A673 (cell line): ENCODE data around the gene ZNF776. TPM values are rescaled to one million over a fixed set of nuclear protein-coding genes. Genes with fewer than 3 reads are reported as not detected.

Experiments
- BruUV-seq: library from RNA; stranded (reverse); fragments of 400-500 nt; replicated peaks from 2 replicates; lab custom pipeline; 2021; lab: Mats Ljungman, UMichigan
- CTCF ChIA-PET: fragments of 300-600 bp; sonication (Branson Sonifier 250); formaldehyde crosslinking; loops from one replicate; lab custom pipeline; 2022; ENCODE audit warnings: antibody characterized with exemption; lab: Charles Lee
- POLR2A ChIA-PET: fragments of 300-600 bp; sonication (Branson Sonifier 250); formaldehyde crosslinking; loops from one replicate; lab custom pipeline; 2022; ENCODE audit warnings: antibody characterized with exemption; ENCODE audit not compliant: low non-redundant PET; lab: Charles Lee
- DNase-seq: peaks from one replicate; pipeline ENCODE4 v3.0.0-alpha.2; 2015; ENCODE audit warnings: low spot score
- H3K27ac ChIP-seq: fragments of 200-600 bp; sonication (generic); 2 replicates; pipeline ENCODE4 v1.5.1; 2016; ENCODE audit warnings: mixed run types, low read depth, mild to moderate bottlenecking, mixed read lengths, antibody characterized with exemption, low read length; ENCODE audit not compliant: poor library complexity, severe bottlenecking
- H3K27me3 ChIP-seq: fragments of 200-600 bp; sonication (generic); replicated peaks from 2 replicates; pipeline ENCODE4 v1.6.1; 2017; ENCODE audit warnings: mixed run types, low read depth, mild to moderate bottlenecking, mixed read lengths, antibody characterized with exemption, low read length; ENCODE audit not compliant: insufficient read depth, poor library complexity
- H3K36me3 ChIP-seq: fragments of 200-600 bp; sonication (generic); 2 replicates; pipeline ENCODE4 v1.6.1; 2016; ENCODE audit warnings: mixed run types, mild to moderate bottlenecking, mixed read lengths, antibody characterized with exemption, low read length; ENCODE audit not compliant: insufficient read depth, poor library complexity, severe bottlenecking
- H3K4me1 ChIP-seq: fragments of 200-600 bp; sonication (generic); 2 replicates; pipeline ENCODE4 v1.6.1; 2017; ENCODE audit warnings: mixed run types, mild to moderate bottlenecking, mixed read lengths, antibody characterized with exemption, low read length; ENCODE audit not compliant: insufficient read depth, poor library complexity, severe bottlenecking
- H3K4me3 ChIP-seq: fragments of 200-600 bp; sonication (generic); 2 replicates; pipeline ENCODE4 v1.5.1; 2016; ENCODE audit warnings: low read depth, mixed run types, mild to moderate bottlenecking, mixed read lengths, low read length; ENCODE audit not compliant: poor library complexity, severe bottlenecking
- H3K9me3 ChIP-seq: fragments of 200-600 bp; sonication (generic); 2 replicates; pipeline ENCODE4 v1.6.1; 2016; ENCODE audit warnings: mixed run types, low read depth, mild to moderate bottlenecking, mixed read lengths, antibody characterized with exemption, low read length; ENCODE audit not compliant: poor library complexity, severe bottlenecking
- CTCF ChIP-seq: fragments of 300-800, 200-600 bp; sonication (generic); conservative IDR thresholded peaks from 2 replicates; pipeline ENCODE4 v1.5.1; 2017; ENCODE audit warnings: low read depth, mild to moderate bottlenecking, antibody characterized with exemption, low read length, moderate library complexity, mixed read lengths
- EZH2 ChIP-seq: fragments of 200-600 bp; sonication (generic); IDR thresholded peaks from 2 replicates; pipeline ENCODE4 v1.6.1; 2017; ENCODE audit warnings: borderline replicate concordance, low read depth, mild to moderate bottlenecking, mixed read lengths, antibody characterized with exemption, low read length; ENCODE audit not compliant: poor library complexity, severe bottlenecking
- intact Hi-C: fragments of 100-400 bp; cut with micrococcal nuclease; formaldehyde crosslinking; loops from one replicate; pipeline ENCODE4 v1.10.0; 2022; ENCODE audit not compliant: unreplicated experiment
- total RNA-seq: library from RNA; stranded (reverse); gene quantifications from 2 replicates; pipeline ENCODE4 v1.2.3, GENCODE V29; 2021

The ZNF776 gene
- total RNA-seq, 1 experiment from 2014 or later: 15.8 TPM

DNA sequence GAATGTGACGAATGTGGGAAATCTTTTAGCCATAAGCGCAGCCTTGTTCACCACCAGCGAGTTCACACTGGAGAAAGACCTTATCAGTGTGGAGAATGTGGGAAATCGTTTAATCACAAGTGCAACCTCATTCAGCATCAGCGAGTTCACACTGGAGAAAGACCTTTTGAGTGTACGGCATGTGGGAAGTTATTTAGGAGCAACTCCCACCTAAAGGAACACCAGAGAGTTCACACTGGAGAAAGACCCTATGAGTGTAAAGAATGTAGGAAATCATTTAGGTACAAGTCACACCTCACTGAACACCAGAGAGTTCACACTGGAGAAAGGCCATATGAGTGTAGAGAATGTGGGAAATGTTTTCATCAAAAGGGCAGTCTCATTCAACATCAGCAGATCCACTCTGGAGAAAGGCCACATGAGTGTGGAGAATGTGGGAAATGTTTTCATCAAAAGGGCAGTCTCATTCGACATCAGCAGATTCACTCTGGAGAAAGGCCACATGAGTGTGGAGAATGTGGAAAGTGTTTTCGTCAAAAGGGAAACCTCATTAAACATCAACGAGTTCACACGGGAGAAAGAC, 7.6 kb downstream of the ZNF776 start:
- CTCF ChIA-PET: no interaction called here
- no peak for DNase-seq
- H3K4me3 ChIP-seq: no peak overlapping the region
- no peak overlapping the region for H3K27ac ChIP-seq
- POLR2A ChIA-PET: no interaction called here
- no peaks in the 10 kb centered on the region for H3K27me3 ChIP-seq
- intact Hi-C loops: no loop called here
- BruUV-seq: no TSS peak
- TF ChIP-seq EZH2: no peak
- TF ChIP-seq CTCF: no peak
- peaks cover 64% of the 10 kb centered on the region for H3K9me3 ChIP-seq
- H3K36me3 ChIP-seq: peaks cover 96% of the 10 kb centered on the region
- no peaks in the 10 kb centered on the region for H3K4me1 ChIP-seq

GRCh38 chr19:57755031-57755430, 8.4 kb downstream of the ZNF776 start:
- BruUV-seq: no TSS peak
- Histone ChIP-seq H3K27ac (no peak overlapping the region), H3K36me3 (peaks cover 90% of the 10 kb centered on the region), H3K4me3 (no peak overlapping the region), H3K4me1 (no peaks in the 10 kb centered on the region), H3K9me3 (peaks cover 57% of the 10 kb centered on the region), H3K27me3 (no peaks in the 10 kb centered on the region)
- DNase-seq: no peak
- intact Hi-C loops: no loop called here
- POLR2A ChIA-PET: no interaction called here
- TF ChIP-seq EZH2 (no peak), CTCF (no peak)
- CTCF ChIA-PET: no interaction called here

DNA sequence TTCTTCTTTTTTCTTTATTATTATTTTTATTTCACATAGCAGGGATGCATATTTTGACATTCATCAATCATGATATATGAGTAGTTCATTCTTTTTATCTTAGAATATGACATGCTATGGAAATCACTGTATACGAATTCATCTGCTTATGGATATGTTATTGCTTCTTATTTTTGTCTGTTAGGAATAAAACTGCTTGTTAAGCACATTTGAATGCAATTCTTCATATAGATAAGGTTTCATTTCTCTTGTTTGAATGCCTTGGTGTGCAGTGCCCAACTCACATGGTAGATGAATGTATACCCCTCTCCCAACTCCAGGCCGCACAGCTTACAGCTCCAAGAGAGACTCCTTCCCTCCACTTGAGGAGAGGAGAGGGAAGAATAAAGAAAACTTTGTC, 11.3 kb downstream of the ZNF776 start:
- H3K27me3 ChIP-seq: no peaks in the 10 kb centered on the region
- peaks cover 61% of the 10 kb centered on the region for H3K36me3 ChIP-seq
- DNase-seq: no peak
- no peak for TF ChIP-seq EZH2
- TF ChIP-seq CTCF: no peak
- ChIA-PET POLR2A (no interaction called here), CTCF (no interaction called here)
- peaks cover 39% of the 10 kb centered on the region for H3K9me3 ChIP-seq
- no peaks in the 10 kb centered on the region for H3K4me1 ChIP-seq
- H3K4me3 ChIP-seq: no peak overlapping the region
- no TSS peak for BruUV-seq
- intact Hi-C loops: no loop called here
- H3K27ac ChIP-seq: no peak overlapping the region
